ENCODE data around the gene SMNDC1. TPM values are rescaled to one million over a fixed set of nuclear protein-coding genes. Genes with fewer than 3 reads are reported as not detected.

SMNDC1 gene
- total and polyA plus RNA-seq, 10 of the 15 experiments (the other 5 are each of a cell fraction or from before 2014, with no cell fraction given): 4.6 to 37.2 (median 18.1) TPM

- no peak for TF ChIP-seq SMAD5 (IDR thresholded peaks at IDR 0.05; ENCODE audit: low read depth)
- TF ChIP-seq BRCA1 (IDR thresholded peaks at IDR 0.05; ENCODE audit: low read depth, low read length): no peak
- TF ChIP-seq RELA (IDR thresholded peaks at IDR 0.05; ENCODE audit: borderline replicate concordance, partially characterized antibody): no peak
- TF ChIP-seq NRF1 (conservative IDR thresholded peaks at IDR 0.05; ENCODE audit: low read depth, low read length): no peak
- TF ChIP-seq USF1 (IDR thresholded peaks at IDR 0.05; ENCODE audit: borderline replicate concordance, extremely low read length, insufficient read depth, low read depth, low read length): no peak
- TF ChIP-seq MTA3 (IDR thresholded peaks at IDR 0.05; ENCODE audit: borderline replicate concordance, low read length): no peak
- peak; percentile 66 for TF ChIP-seq MTA2 (IDR thresholded peaks at IDR 0.05; ENCODE audit: low read depth)
- no peak for TF ChIP-seq ZNF207 (IDR thresholded peaks at IDR 0.05; ENCODE audit: borderline replicate concordance)
- TF ChIP-seq ZNF592 (IDR thresholded peaks at IDR 0.05): no peak
- TF ChIP-seq CTCF (IDR thresholded peaks at IDR 0.05 in 2 of 3, conservative IDR thresholded peaks at IDR 0.05 in 1 of 3; ENCODE audit: control insufficient read depth in 2 of 3, extremely low read depth in 1 of 3, insufficient read depth in 1 of 3, low read depth in 3 of 3, low read length in 3 of 3): no peak
- no peak for TF ChIP-seq HDAC6 (IDR thresholded peaks at IDR 0.05; ENCODE audit: unreplicated experiment)
- TF ChIP-seq ASH2L (IDR thresholded peaks at IDR 0.05; ENCODE audit: borderline replicate concordance, low read depth): no peak
- no peak for TF ChIP-seq MYB (IDR thresholded peaks at IDR 0.05; ENCODE audit: borderline replicate concordance, low read depth, low read length)
- no peak for TF ChIP-seq ZBTB40 (IDR thresholded peaks at IDR 0.05; ENCODE audit: borderline replicate concordance)
Observed at GRCh38 chr10:110274072-110274627, 30.6 kb downstream of the SMNDC1 start (continued).
